ENCODE measurements around the gene OR1D2.

OR1D2 gene

GRCh38 chr17:3046753-3047152 lies 57.5 kb downstream of the OR1D2 start:
- H3K4me3 ChIP-seq (ENCODE audit: low read depth, low read length) = no peak overlapping the region
- no peak for TF ChIP-seq CTCF (IDR thresholded peaks at IDR 0.05; ENCODE audit: low read depth, low read length)

- H3K4me3 ChIP-seq (ENCODE audit: low read depth, low read length) = no peak overlapping the region
- TF ChIP-seq CTCF (IDR thresholded peaks at IDR 0.05; ENCODE audit: low read depth, low read length) = peak; percentile 20; the same call in 1 of the 2 replicates
These were observed 60.4 kb downstream of the OR1D2 start for GRCh38 chr17:3043737-3044365.

- TF ChIP-seq CTCF (IDR thresholded peaks at IDR 0.05; ENCODE audit: low read depth, low read length) = no peak
- H3K4me3 ChIP-seq (ENCODE audit: low read depth, low read length) = no peak overlapping the region
These were observed 63.3 kb downstream of the OR1D2 start for GRCh38 chr17:3040882-3041281.

GRCh38 chr17:3039736-3040135 lies 64.5 kb downstream of the OR1D2 start:
- no peak for TF ChIP-seq CTCF (IDR thresholded peaks at IDR 0.05; ENCODE audit: low read depth, low read length)
- H3K4me3 ChIP-seq (ENCODE audit: low read depth, low read length) = no peak overlapping the region

- no peak for TF ChIP-seq CTCF (IDR thresholded peaks at IDR 0.05; ENCODE audit: low read depth, low read length)
- H3K4me3 ChIP-seq (ENCODE audit: low read depth, low read length) = no peak overlapping the region
These were observed 65.3 kb downstream of the OR1D2 start for GRCh38 chr17:3038941-3039340.
